ENCODE data around the gene AMIGO1.

GRCh38 chr1:109502364-109502851, 7.1 kb downstream of the AMIGO1 start:
- TF ChIP-seq POLR2AphosphoS5 (IDR thresholded peaks at IDR 0.05; ENCODE audit: low read depth, low read length) (no peak), REST (IDR thresholded peaks at IDR 0.05; ENCODE audit: insufficient read depth in 1 of 2, low read depth in 2 of 2, low read length in 2 of 2) (no peak), TAF1 (IDR thresholded peaks at IDR 0.05; ENCODE audit: borderline replicate concordance, insufficient read depth, low read length) (no peak), SIN3A (IDR thresholded peaks at IDR 0.05; ENCODE audit: borderline replicate concordance, insufficient read depth, low read length) (no peak), FOXP2 (optimal IDR thresholded peaks at IDR 0.05; ENCODE audit: borderline replicate concordance, extremely low read depth, extremely low read length, insufficient read depth) (no peak)

Data from PFSK-1 (cell line).